A549 (cell line): ENCODE data around the gene SPINK4. TPM values are rescaled to one million over a fixed set of nuclear protein-coding genes. Genes with fewer than 3 reads are reported as not detected.

ENCODE experiments used
- ATAC-seq, 2 experiments: fragments of 200-7000 bp in 1 of 2; fragments of >200 bp in 1 of 2; cut with Nextera tagmentation in 1 of 2; cut with Tn5 transposase in 1 of 2; 3 replicates each; pipeline versions ENCODE4 v1.8.0 to v1.9.1; 2018 to 2020; ENCODE audit warnings: mild to moderate bottlenecking in 1 of 2, moderate library complexity in 1 of 2
- CTCF ChIA-PET: fragments of 300-600 bp; sonication (Branson Sonifier 250); formaldehyde crosslinking; extraction: SDS; loops from one replicate; lab custom pipeline; 2021; ENCODE audit warnings: antibody characterized with exemption, inconsistent platforms; lab: Yijun Ruan, JAX
- POLR2A ChIA-PET: fragments of 350-600 bp; formaldehyde crosslinking; extraction: SDS; loops from one replicate; lab custom pipeline; 2021; ENCODE audit warnings: antibody characterized with exemption, inconsistent platforms; lab: Yijun Ruan, JAX
- DNase-seq, 2 experiments: peaks; one replicate each; pipeline versions ENCODE4 v3.0.0 to v3.0.0-alpha.2; 2011 to 2016; ENCODE audit warnings: low read depth in 1 of 2, low spot score in 1 of 2
- FAIRE-seq: peaks from 2 replicates; lab custom pipeline; 2011; peaks lifted over from hg19 to GRCh38; lab: Jason Lieb, UNC
- H3K27ac ChIP-seq, 2 experiments: fragments of >200 bp; sonication (Bioruptor Twin); formaldehyde crosslinking; 3 replicates each; pipeline ENCODE4 v1.5.1; 2016 to 2017
- H3K4me1 ChIP-seq: fragments of >200 bp; sonication (Bioruptor Twin); formaldehyde crosslinking; 3 replicates; pipeline ENCODE4 v1.6.1; 2016
- H3K4me2 ChIP-seq: fragments of >200 bp; sonication (Bioruptor Twin); formaldehyde crosslinking; 3 replicates; pipeline ENCODE4 v1.6.1; 2016
- H3K4me3 ChIP-seq: fragments of >200 bp; sonication (Bioruptor Twin); formaldehyde crosslinking; 3 replicates; pipeline ENCODE4 v1.5.1; 2016
- H3K9me3 ChIP-seq: fragments of >200 bp; sonication (Bioruptor Twin); formaldehyde crosslinking; 3 replicates; pipeline ENCODE4 v1.6.1; 2016
- BHLHE40 ChIP-seq: IDR thresholded peaks from 2 replicates; pipeline ENCODE4 v1.6.1; 2012; ENCODE audit warnings: low read depth, low read length, inconsistent platforms
- CBX2 ChIP-seq: fragments of 200-600 bp; sonication (generic); IDR thresholded peaks from 2 replicates; pipeline ENCODE4 v1.6.1; 2016; ENCODE audit warnings: low read depth, mild to moderate bottlenecking, borderline replicate concordance
- CHD2 ChIP-seq: fragments of 150-350 bp; IDR thresholded peaks from 2 replicates; pipeline ENCODE4 v1.6.1; 2014; ENCODE audit warnings: low read length; ENCODE audit not compliant: partially characterized antibody
- CHD4 ChIP-seq: fragments of 200-600 bp; sonication (generic); IDR thresholded peaks from 2 replicates; pipeline ENCODE4 v1.6.1; 2016; ENCODE audit warnings: antibody characterized with exemption, mild to moderate bottlenecking, borderline replicate concordance
- EHMT2 ChIP-seq: fragments of 200-600 bp; sonication (generic); IDR thresholded peaks from 2 replicates; pipeline ENCODE4 v1.6.1; 2016; ENCODE audit warnings: antibody characterized with exemption, low read depth, mild to moderate bottlenecking, moderate library complexity
- EP300 ChIP-seq, 2 experiments: fragments of >200 bp; sonication (Bioruptor Twin); formaldehyde crosslinking; IDR thresholded peaks; 2 replicates in 1 of 2; 3 replicates in 1 of 2; pipeline ENCODE4 v1.6.1; 2016 to 2017
- FOSL2 ChIP-seq, 2 experiments: fragments of 450-650 bp in 1 of 2; fragments of >200 bp in 1 of 2; sonication (Bioruptor Twin) in 1 of 2; formaldehyde crosslinking; IDR thresholded peaks; 2 replicates each; pipeline versions ENCODE4 v1.5.0 to v1.6.1; 2016 to 2020; ENCODE audit warnings: mild to moderate bottlenecking in 1 of 2, moderate library complexity in 1 of 2
- FOXS1 ChIP-seq: fragments of 250-450 bp; sonication (Bioruptor Pico); IDR thresholded peaks from 2 replicates; pipeline ENCODE4 v1.5.0; 2020; ENCODE audit warnings: mild to moderate bottlenecking, moderate library complexity
- HES2 ChIP-seq: fragments of >200 bp; sonication (Bioruptor Twin); formaldehyde crosslinking; IDR thresholded peaks from 2 replicates; pipeline ENCODE4 v1.6.1; 2016
- HEYL ChIP-seq: fragments of 250-450 bp; sonication (Bioruptor Pico); IDR thresholded peaks from 2 replicates; pipeline ENCODE4 v1.8.0; 2021; ENCODE audit warnings: mild to moderate bottlenecking, moderate library complexity
- HOXA7 ChIP-seq: fragments of 250-450 bp; sonication (Bioruptor Pico); IDR thresholded peaks from 2 replicates; pipeline ENCODE4 v1.5.0; 2020; ENCODE audit warnings: mild to moderate bottlenecking, moderate library complexity
- HOXB5 ChIP-seq: fragments of 250-450 bp; sonication (Bioruptor Pico); IDR thresholded peaks from 2 replicates; pipeline ENCODE4 v1.5.0; 2020; ENCODE audit warnings: mild to moderate bottlenecking, moderate library complexity
- JUN ChIP-seq, 2 experiments: fragments of >200 bp; sonication (Bioruptor Twin); formaldehyde crosslinking; IDR thresholded peaks; 2 replicates in 1 of 2; 3 replicates in 1 of 2; pipeline ENCODE4 v1.6.1; 2016 to 2017
- KDM1A ChIP-seq: fragments of 200-600 bp; sonication (generic); IDR thresholded peaks from 2 replicates; pipeline ENCODE4 v1.6.1; 2016; ENCODE audit warnings: low read depth, mild to moderate bottlenecking
- KDM5A ChIP-seq: fragments of 200-600 bp; sonication (generic); IDR thresholded peaks from 2 replicates; pipeline ENCODE4 v1.6.1; 2016; ENCODE audit warnings: antibody characterized with exemption, mild to moderate bottlenecking
- MAFK ChIP-seq: fragments of 450-650 bp; IDR thresholded peaks from 2 replicates; pipeline ENCODE4 v1.6.1; 2014; ENCODE audit not compliant: partially characterized antibody
- MAZ ChIP-seq: fragments of 150-350 bp; IDR thresholded peaks from 2 replicates; pipeline ENCODE4 v1.6.1; 2014; ENCODE audit warnings: antibody characterized with exemption, low read depth, low read length, borderline replicate concordance
- MYC ChIP-seq: IDR thresholded peaks from 2 replicates; pipeline ENCODE4 v1.6.1; 2012; ENCODE audit warnings: mild to moderate bottlenecking, inconsistent platforms, low read length, improper control_type of control experiment, borderline replicate concordance
- NPAS2 ChIP-seq: fragments of 250-450 bp; sonication (Bioruptor Pico); IDR thresholded peaks from 2 replicates; pipeline ENCODE4 v1.8.0; 2022; ENCODE audit warnings: mild to moderate bottlenecking, moderate library complexity, borderline replicate concordance
- PBX3 ChIP-seq: IDR thresholded peaks from 2 replicates; pipeline ENCODE4 v1.6.1; 2012
- PHF8 ChIP-seq: fragments of 200-600 bp; sonication (generic); IDR thresholded peaks from 2 replicates; pipeline ENCODE4 v1.6.1; 2016; ENCODE audit warnings: low read depth, mild to moderate bottlenecking, antibody characterized with exemption, moderate library complexity, borderline replicate concordance
- POLR2AphosphoS2 ChIP-seq: conservative IDR thresholded peaks from 2 replicates; pipeline ENCODE4 v1.6.1; 2012; ENCODE audit warnings: low read length, improper control_type of control experiment, inconsistent platforms
- RARB ChIP-seq: fragments of 250-450 bp; sonication (Bioruptor Pico); IDR thresholded peaks from 2 replicates; pipeline ENCODE4 v1.8.0; 2021; ENCODE audit warnings: mild to moderate bottlenecking, moderate library complexity
- RCOR1 ChIP-seq: fragments of 150-350 bp; IDR thresholded peaks from 2 replicates; pipeline ENCODE4 v1.6.1; 2014; ENCODE audit warnings: antibody characterized with exemption, low read length, low read depth
- RFX5 ChIP-seq: fragments of 450-650 bp; IDR thresholded peaks from 2 replicates; pipeline ENCODE4 v1.7.1; 2014; ENCODE audit warnings: antibody characterized with exemption, mild to moderate bottlenecking, moderate library complexity
- RNF2 ChIP-seq: fragments of 200-600 bp; sonication (generic); IDR thresholded peaks from 2 replicates; pipeline ENCODE4 v1.6.1; 2016; ENCODE audit warnings: low read depth, mild to moderate bottlenecking, antibody characterized with exemption, moderate library complexity, borderline replicate concordance
- SMC3 ChIP-seq: fragments of >200 bp; sonication (Bioruptor Twin); formaldehyde crosslinking; IDR thresholded peaks from 3 replicates; pipeline ENCODE4 v1.6.1; 2018; ENCODE audit warnings: inconsistent platforms
- SREBF2 ChIP-seq: fragments of 450-650 bp; IDR thresholded peaks from 2 replicates; pipeline ENCODE4 v1.6.1; 2014; ENCODE audit warnings: mild to moderate bottlenecking, moderate library complexity
- TFCP2L1 ChIP-seq: fragments of 250-450 bp; sonication (Bioruptor Pico); IDR thresholded peaks from 2 replicates; pipeline ENCODE4 v1.5.0; 2021; ENCODE audit warnings: mild to moderate bottlenecking
- ZC3H11A ChIP-seq: fragments of 450-650 bp; IDR thresholded peaks from 2 replicates; pipeline ENCODE4 v1.6.1; 2014; ENCODE audit warnings: antibody characterized with exemption, mild to moderate bottlenecking
- ZFP36 ChIP-seq: fragments of 450-650 bp; IDR thresholded peaks from 2 replicates; pipeline ENCODE4 v1.6.1; 2014; ENCODE audit warnings: borderline replicate concordance; ENCODE audit not compliant: partially characterized antibody
- ZSCAN20 ChIP-seq: fragments of 250-450 bp; sonication (Bioruptor Pico); IDR thresholded peaks from 2 replicates; pipeline ENCODE4 v1.8.0; 2022; ENCODE audit warnings: mild to moderate bottlenecking, moderate library complexity
- WGBS: methylation state at CpG from one replicate; pipeline ENCODE4 v1.1.6; 2017; ENCODE audit errors: missing lambda C conversion rate; 5-methylcytosine and 5-hydroxymethylcytosine counted together
- polyA plus RNA-seq, 4 experiments: library from polyadenylated mRNA; depleted of rRNA in 3 of 4; stranded (reverse); fragments of >200 nt; fragmentation: RNase III in 1 of 4; extraction: RNeasy Plus Mini Kit Qiagen cat#74134 plus additional on column Dnase treatment in 1 of 4; gene quantifications; 2 replicates in 3 of 4; 3 replicates in 1 of 4; pipeline ENCODE4 v1.2.3, GENCODE V29; 2011 to 2017
- TF ChIP-seq, protein P1 (sequence below): fragments of >200 bp; sonication (Bioruptor Twin); formaldehyde crosslinking; IDR thresholded peaks from 3 replicates; pipeline ENCODE4 v1.6.1; 2016

The SPINK4 gene
- polyA plus RNA-seq, 2 of the 4 experiments (the other 2 are of a cell fraction) = not detected

- ChIA-PET POLR2A (interaction anchor here (0.8 kb wide), 1 partner anchor 204 kb away, joined by 3 read pairs; the partner anchor contains the start of gene DNAJA1), CTCF (interaction anchor here (0.5 to 7.5 kb wide), 36 partner anchors 10 to 1185 kb away, joined by 3 to 127 read pairs (median 4); partner anchors contain the start of genes BAG1, CHMP5, NOL6 and SMU1)
- peaks cover 64% of the 10 kb centered on the region for H3K4me1 ChIP-seq
- H3K27ac ChIP-seq = peak overlapping the region; percentile 96 to 99
- ATAC-seq (no peak), FAIRE-seq (no peak), DNase-seq (no peak)
- peaks cover 20% of the 10 kb centered on the region for H3K9me3 ChIP-seq
- peak overlapping the region; percentile 60 for H3K4me2 ChIP-seq
- 94% methylated on average over 4 of the region's 4 CpGs for WGBS
- TF ChIP-seq HOXB5 (CRISPR knock-in tag) = no peak
- no peak for TF ChIP-seq ZSCAN20 (CRISPR knock-in tag)
- TF ChIP-seq HES2 = no peak
- no peak for TF ChIP-seq HEYL (CRISPR knock-in tag)
- no peak for TF ChIP-seq TFCP2L1 (CRISPR knock-in tag)
- TF ChIP-seq SMC3 = no peak
- no peak for TF ChIP-seq ZFP36
- TF ChIP-seq RNF2 = no peak
- no peak for TF ChIP-seq FOXS1 (CRISPR knock-in tag)
- no peak for TF ChIP-seq BHLHE40
- TF ChIP-seq KDM1A = no peak
- TF ChIP-seq PBX3 = no peak
- no peak for TF ChIP-seq PHF8
- TF ChIP-seq RFX5 = no peak
- no peak for TF ChIP-seq SREBF2
- TF ChIP-seq NPAS2 (CRISPR knock-in tag) = no peak
- TF ChIP-seq POLR2AphosphoS2 = no peak
- no peak for TF ChIP-seq KDM5A
- H3K4me3 ChIP-seq = no peak overlapping the region
These were observed 11.4 kb upstream of the SPINK4 start for GRCh38 chr9:33228606-33229005.

- H3K9me3 ChIP-seq = peaks cover 20% of the 10 kb centered on the region
- ChIA-PET POLR2A (no interaction called here), CTCF (interaction anchor here (0.6 to 7.5 kb wide), 37 partner anchors 9 to 719 kb away, joined by 3 to 127 read pairs (median 4); partner anchors contain the start of genes BAG1, CHMP5, NOL6 and SMU1)
- 15% methylated on average over 9 of the region's 9 CpGs for WGBS
- H3K27ac ChIP-seq = peak overlapping the region; percentile 96 to 99
- no peak overlapping the region for H3K4me3 ChIP-seq
- peak overlapping the region; percentile 60 for H3K4me2 ChIP-seq
- ATAC-seq = peak; percentile 74 to 76
- DNase-seq = peak; percentile 82 to 98
- FAIRE-seq = peak; percentile 88
- H3K4me1 ChIP-seq = peaks cover 67% of the 10 kb centered on the region
- TF ChIP-seq RFX5 = no peak
- peak; percentile 95 for TF ChIP-seq SMC3
- peak; percentile 56; the same call in 1 of the 2 replicates for TF ChIP-seq RARB (CRISPR knock-in tag)
- TF ChIP-seq FOSL2 (IDR thresholded peaks at IDR 0.05) = peak; percentile 94
- TF ChIP-seq FOSL2 (CRISPR knock-in tag; IDR thresholded peaks at IDR 0.05) = peak; percentile 97
- TF ChIP-seq KDM1A = no peak
- TF ChIP-seq RCOR1 = no peak
- TF ChIP-seq ZSCAN20 (CRISPR knock-in tag) = no peak
- no peak for TF ChIP-seq MAZ
- TF ChIP-seq, protein P1, sequence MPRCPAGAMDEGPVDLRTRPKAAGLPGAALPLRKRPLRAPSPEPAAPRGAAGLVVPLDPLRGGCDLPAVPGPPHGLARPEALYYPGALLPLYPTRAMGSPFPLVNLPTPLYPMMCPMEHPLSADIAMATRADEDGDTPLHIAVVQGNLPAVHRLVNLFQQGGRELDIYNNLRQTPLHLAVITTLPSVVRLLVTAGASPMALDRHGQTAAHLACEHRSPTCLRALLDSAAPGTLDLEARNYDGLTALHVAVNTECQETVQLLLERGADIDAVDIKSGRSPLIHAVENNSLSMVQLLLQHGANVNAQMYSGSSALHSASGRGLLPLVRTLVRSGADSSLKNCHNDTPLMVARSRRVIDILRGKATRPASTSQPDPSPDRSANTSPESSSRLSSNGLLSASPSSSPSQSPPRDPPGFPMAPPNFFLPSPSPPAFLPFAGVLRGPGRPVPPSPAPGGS = peak; percentile 47; the same call in 1 of the 3 replicates
- no peak for TF ChIP-seq CHD4
- no peak for TF ChIP-seq MAFK
- TF ChIP-seq BHLHE40 = no peak
- TF ChIP-seq EHMT2 = no peak
- TF ChIP-seq EP300 (IDR thresholded peaks at IDR 0.05) = peak; percentile 82 to 84; a peak in 2 of 5 replicates
- TF ChIP-seq JUN (IDR thresholded peaks at IDR 0.05) = peak; percentile 37 to 92; a peak in 4 of 5 replicates
- TF ChIP-seq CHD2 = no peak
- TF ChIP-seq MYC = no peak
- TF ChIP-seq CBX2 = no peak
- TF ChIP-seq HOXA7 (CRISPR knock-in tag) = no peak
- TF ChIP-seq ZC3H11A = no peak
- peak; percentile 38; the same call in 1 of the 2 replicates for TF ChIP-seq HOXB5 (CRISPR knock-in tag)
- TF ChIP-seq HEYL (CRISPR knock-in tag) = no peak
These were observed 10.4 kb upstream of the SPINK4 start for GRCh38 chr9:33229359-33230114.
